Activated B cell treated with CpG ODN at 0.5 μM for 24 hours (primary cell): Measurements from ENCODE around the gene TSR3. TPM values are rescaled to one million over a fixed set of nuclear protein-coding genes. Genes with fewer than 3 reads are reported as not detected.

Experiments
- ATAC-seq: fragments of 200-7000 bp; cut with Tn5 transposase; one replicate; pipeline ENCODE4 v1.10.0; 2021; ENCODE audit warnings: low read depth, mild to moderate bottlenecking, moderate library complexity
- CTCF ChIA-PET: fragments of 350-600 bp; sonication (Branson Sonifier 250); formaldehyde crosslinking; loops from one replicate; lab custom pipeline; 2021; ENCODE audit warnings: antibody characterized with exemption; lab: Charles Lee
- POLR2A ChIA-PET: fragments of 350-600 bp; sonication (Branson Sonifier 250); formaldehyde crosslinking; loops from one replicate; lab custom pipeline; 2021; ENCODE audit warnings: antibody characterized with exemption; lab: Charles Lee
- DNase-seq: peaks from one replicate; pipeline ENCODE4 v3.0.0; 2022
- H3K27ac Mint-ChIP-seq: one replicate; pipeline ENCODE4 v1.8.0; 2020; ENCODE audit warnings: mixed read lengths
- H3K27me3 Mint-ChIP-seq: one replicate; pipeline ENCODE4 v1.8.0; 2021; ENCODE audit warnings: mixed read lengths
- H3K36me3 Mint-ChIP-seq: one replicate; pipeline ENCODE4 v1.8.0; 2021; ENCODE audit warnings: low read depth, mixed read lengths
- H3K4me1 Mint-ChIP-seq: one replicate; pipeline ENCODE4 v1.8.0; 2021; ENCODE audit warnings: mixed read lengths
- H3K4me3 Mint-ChIP-seq: one replicate; pipeline ENCODE4 v1.8.0; 2020; ENCODE audit warnings: mild to moderate bottlenecking, mixed read lengths
- H3K9me3 Mint-ChIP-seq: one replicate; pipeline ENCODE4 v1.8.0; 2020; ENCODE audit warnings: mixed read lengths
- intact Hi-C: fragments of 100-400 bp; cut with micrococcal nuclease; formaldehyde crosslinking; loops from one replicate; pipeline ENCODE4 v1.15.1; 2024
- total RNA-seq: library from RNA; stranded (reverse); gene quantifications from 2 replicates; pipeline ENCODE4 v1.2.3, GENCODE V29; 2022
- TF ChIP-seq, protein P1 (sequence below): fragments of 200-600 bp; IDR thresholded peaks from one replicate; pipeline ENCODE4 v1.8.0; 2022; ENCODE audit warnings: antibody characterized with exemption, mild to moderate bottlenecking

TSR3 gene
- total RNA-seq, 1 donor from 2014 or later: 45.3 TPM

DNA sequence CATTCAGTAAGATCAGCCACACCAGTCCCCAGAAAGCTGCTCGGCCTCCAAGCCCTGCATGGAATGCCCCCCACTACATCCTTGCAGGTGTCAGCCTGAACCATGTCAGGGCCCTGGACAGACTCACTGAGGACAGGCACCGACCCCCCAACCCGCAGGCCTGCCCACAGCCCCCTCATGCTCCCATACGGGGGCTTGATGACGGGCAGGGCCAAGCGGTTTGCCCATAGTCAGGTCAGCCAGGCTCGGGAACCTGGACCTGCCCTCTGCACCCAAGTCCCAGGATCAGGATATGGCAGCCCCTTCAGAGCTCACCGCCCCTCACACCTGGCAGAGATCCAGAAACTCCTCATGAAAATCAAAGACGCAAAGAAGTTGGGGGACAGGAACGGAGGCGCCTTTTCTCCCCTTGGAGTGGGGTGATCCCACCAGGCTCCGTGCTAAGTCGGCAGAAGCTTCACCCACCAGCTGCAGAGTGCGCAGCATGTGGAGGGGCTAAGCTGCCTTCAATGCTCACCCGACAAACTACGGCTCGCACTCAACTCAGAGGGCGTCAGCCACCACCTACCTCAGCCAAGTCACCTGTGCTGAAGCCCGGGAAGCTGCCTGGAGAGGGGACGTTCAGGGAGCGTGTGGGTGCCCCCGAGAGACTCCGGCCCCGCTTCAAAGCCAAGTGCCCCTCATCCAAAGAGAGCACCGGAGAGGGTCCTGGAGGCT is 26.6 kb upstream of the TSR3 start:
- TF ChIP-seq, protein P1, sequence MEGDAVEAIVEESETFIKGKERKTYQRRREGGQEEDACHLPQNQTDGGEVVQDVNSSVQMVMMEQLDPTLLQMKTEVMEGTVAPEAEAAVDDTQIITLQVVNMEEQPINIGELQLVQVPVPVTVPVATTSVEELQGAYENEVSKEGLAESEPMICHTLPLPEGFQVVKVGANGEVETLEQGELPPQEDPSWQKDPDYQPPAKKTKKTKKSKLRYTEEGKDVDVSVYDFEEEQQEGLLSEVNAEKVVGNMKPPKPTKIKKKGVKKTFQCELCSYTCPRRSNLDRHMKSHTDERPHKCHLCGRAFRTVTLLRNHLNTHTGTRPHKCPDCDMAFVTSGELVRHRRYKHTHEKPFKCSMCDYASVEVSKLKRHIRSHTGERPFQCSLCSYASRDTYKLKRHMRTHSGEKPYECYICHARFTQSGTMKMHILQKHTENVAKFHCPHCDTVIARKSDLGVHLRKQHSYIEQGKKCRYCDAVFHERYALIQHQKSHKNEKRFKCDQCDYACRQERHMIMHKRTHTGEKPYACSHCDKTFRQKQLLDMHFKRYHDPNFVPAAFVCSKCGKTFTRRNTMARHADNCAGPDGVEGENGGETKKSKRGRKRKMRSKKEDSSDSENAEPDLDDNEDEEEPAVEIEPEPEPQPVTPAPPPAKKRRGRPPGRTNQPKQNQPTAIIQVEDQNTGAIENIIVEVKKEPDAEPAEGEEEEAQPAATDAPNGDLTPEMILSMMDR: no peak
- Mint-ChIP-seq H3K36me3 (peaks cover 38% of the 10 kb centered on the region), H3K4me1 (peaks cover 14% of the 10 kb centered on the region), H3K27me3 (no peaks in the 10 kb centered on the region), H3K9me3 (no peaks in the 10 kb centered on the region), H3K4me3 (peak overlapping the region; percentile 80), H3K27ac (peak overlapping the region; percentile 78)
- ATAC-seq (no peak), DNase-seq (no peak)
- ChIA-PET POLR2A (interaction anchor here (0.6 to 3.6 kb wide), 8 partner anchors 29 to 327 kb away, joined by 3 to 19 read pairs (median 4); partner anchors contain the start of genes CCDC154, TELO2 and UQCC4), CTCF (interaction anchor here (0.8 to 2.7 kb wide), 4 partner anchors 9 to 161 kb away, joined by 3 to 12 read pairs (median 3); partner anchors contain the start of gene UQCC4)
- intact Hi-C loops: no loop called here

- peaks cover 14% of the 10 kb centered on the region for H3K4me1 Mint-ChIP-seq
- ChIA-PET CTCF (no interaction called here), POLR2A (no interaction called here)
- DNase-seq (no peak), ATAC-seq (no peak)
- TF ChIP-seq, protein P1: no peak
- H3K27me3 Mint-ChIP-seq: no peaks in the 10 kb centered on the region
- H3K9me3 Mint-ChIP-seq: no peaks in the 10 kb centered on the region
- H3K27ac Mint-ChIP-seq: no peak overlapping the region
- H3K4me3 Mint-ChIP-seq: no peak overlapping the region
- peaks cover 34% of the 10 kb centered on the region for H3K36me3 Mint-ChIP-seq
- intact Hi-C loops: no loop called here
These were observed 25.8 kb upstream of the TSR3 start for GRCh38 chr16:1377406-1378010.

DNA sequence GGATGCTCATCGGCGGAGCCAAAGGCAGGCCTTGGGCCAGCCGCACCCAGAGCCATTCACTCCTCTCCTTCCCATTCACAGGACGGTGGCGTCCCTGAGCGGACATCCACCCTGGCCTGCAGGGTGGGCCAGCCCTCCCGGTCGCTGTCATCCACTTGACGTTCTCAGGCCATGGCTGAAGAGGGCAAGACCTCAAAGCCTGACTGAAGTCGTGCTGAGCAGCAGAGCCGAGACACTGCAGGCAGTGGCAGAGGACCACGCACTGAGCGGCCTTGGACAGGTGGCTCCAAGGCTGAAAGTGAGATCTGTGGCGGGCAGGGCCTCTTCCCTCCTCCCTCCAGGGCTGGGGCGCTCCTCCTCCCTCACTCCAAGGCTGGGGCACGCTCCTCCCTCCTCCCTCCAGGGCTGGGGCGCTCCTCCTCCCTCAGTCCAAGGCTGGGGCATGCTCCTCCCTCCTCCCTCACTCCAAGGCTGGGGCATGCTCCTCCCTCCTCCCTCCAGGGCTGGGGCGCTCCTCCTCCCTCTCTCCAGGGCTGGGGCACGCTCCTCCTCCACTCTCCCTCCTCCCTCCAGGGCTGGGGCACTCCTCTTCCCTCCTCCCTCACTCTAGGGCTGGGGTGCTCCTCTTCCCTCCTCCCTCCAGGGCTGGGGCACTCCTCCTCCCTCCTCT is 24.2 kb upstream of the TSR3 start:
- no peak overlapping the region for H3K27ac Mint-ChIP-seq
- no peak overlapping the region for H3K4me3 Mint-ChIP-seq
- peaks cover 14% of the 10 kb centered on the region for H3K4me1 Mint-ChIP-seq
- POLR2A ChIA-PET: no interaction called here
- intact Hi-C loops: no loop called here
- H3K36me3 Mint-ChIP-seq: peaks cover 28% of the 10 kb centered on the region
- ATAC-seq: no peak
- DNase-seq: no peak
- TF ChIP-seq, protein P1: no peak
- H3K9me3 Mint-ChIP-seq: no peaks in the 10 kb centered on the region
- CTCF ChIA-PET: no interaction called here
- no peaks in the 10 kb centered on the region for H3K27me3 Mint-ChIP-seq

DNA sequence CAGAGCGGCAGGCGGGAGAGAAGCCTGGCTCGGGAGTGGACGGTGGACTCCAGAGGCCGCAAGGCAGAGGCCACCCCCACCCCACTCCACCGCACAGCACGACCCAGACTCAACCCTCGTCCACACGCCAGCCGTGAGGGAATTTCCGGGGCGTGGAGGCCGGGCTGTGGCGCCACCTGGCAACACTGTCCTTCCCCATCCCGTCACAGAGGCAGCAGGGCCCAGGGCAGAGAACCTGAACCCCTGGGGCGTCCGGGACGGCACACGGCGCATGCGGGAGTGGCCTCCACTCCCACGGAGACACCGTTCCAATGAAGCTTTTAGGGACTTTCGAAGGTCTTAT is 23.6 kb upstream of the TSR3 start:
- H3K4me1 Mint-ChIP-seq: peaks cover 13% of the 10 kb centered on the region
- H3K27ac Mint-ChIP-seq: no peak overlapping the region
- no peak overlapping the region for H3K4me3 Mint-ChIP-seq
- TF ChIP-seq, protein P1: no peak
- H3K36me3 Mint-ChIP-seq: peaks cover 26% of the 10 kb centered on the region
- ATAC-seq (no peak), DNase-seq (no peak)
- no peaks in the 10 kb centered on the region for H3K9me3 Mint-ChIP-seq
- no peaks in the 10 kb centered on the region for H3K27me3 Mint-ChIP-seq
- ChIA-PET POLR2A (no interaction called here), CTCF (no interaction called here)
- intact Hi-C loops: no loop called here
